GM18909 (cell line): ENCODE data around the gene PPFIA1.

Experiments used
- ATAC-seq: cut with Tn5 transposase; IDR thresholded peaks from one replicate; pipeline ENCODE4 v1.9.1; 2021; ENCODE audit warnings: mild to moderate bottlenecking; ENCODE audit not compliant: unreplicated experiment, poor library complexity

Gene PPFIA1

DNA sequence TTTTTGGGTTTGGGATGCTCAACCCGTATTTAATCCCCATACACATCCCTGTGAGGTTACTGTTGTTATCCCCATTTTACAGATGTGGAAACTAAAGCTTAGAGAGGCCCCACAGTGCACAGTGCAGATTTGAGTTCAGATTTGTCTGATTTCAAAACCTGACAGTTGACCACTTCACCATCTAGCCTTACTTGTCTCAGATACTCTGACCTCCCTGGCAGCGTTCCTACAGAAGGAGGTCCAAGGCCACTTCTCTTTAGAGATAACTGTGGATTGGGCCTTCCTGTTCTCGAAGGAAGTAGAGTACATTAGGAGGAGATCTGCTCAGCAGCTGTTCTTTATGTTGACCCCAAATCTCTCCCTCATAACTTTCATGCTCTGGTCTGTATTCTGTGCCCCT, 81.2 kb downstream of the PPFIA1 start:
- no peak for ATAC-seq

- no peak for ATAC-seq
Observed at GRCh38 chr11:70352100-70352499, 81.6 kb downstream of the PPFIA1 start.

DNA sequence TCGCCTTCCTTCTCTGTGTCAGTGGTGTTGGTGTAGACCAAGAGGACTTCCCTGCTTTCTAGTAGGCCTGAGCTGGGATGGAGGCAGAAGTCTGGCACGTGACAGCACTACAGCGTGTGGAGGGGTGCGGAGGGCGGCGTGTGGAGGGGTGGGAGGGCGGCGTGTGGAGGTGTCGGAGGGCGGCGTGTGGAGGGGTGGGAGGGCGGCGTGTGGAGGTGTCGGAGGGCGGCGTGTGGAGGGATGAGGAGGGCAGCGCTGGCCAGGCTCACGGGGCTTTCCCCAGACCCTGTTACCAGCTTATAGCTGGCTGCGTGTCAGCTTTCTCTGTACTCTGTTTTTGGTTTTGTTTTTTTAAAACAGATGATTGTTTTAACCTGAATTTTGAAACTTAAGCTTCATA, 82.1 kb downstream of the PPFIA1 start:
- no peak for ATAC-seq

DNA sequence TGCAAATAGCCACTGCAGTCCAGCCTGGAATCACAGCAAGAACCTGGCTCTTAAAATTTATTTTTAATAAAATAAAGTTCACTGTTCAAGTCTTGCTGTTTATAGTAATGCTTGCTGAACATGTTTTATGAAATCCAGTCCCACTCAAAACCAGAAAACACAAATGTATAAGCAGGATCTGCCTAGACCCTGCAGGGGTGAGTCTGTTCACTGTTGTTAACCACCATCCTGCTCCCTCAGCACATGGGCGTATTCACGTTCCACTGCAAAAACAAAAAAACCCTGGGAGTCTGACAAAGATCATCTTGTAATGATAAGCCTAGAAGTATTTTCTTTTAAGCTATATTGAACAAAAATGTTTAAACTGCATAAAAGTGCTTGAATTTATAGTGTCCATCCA, 82.8 kb downstream of the PPFIA1 start:
- no peak for ATAC-seq

- ATAC-seq: no peak
Observed at GRCh38 chr11:70353900-70354568, 83.5 kb downstream of the PPFIA1 start.

DNA sequence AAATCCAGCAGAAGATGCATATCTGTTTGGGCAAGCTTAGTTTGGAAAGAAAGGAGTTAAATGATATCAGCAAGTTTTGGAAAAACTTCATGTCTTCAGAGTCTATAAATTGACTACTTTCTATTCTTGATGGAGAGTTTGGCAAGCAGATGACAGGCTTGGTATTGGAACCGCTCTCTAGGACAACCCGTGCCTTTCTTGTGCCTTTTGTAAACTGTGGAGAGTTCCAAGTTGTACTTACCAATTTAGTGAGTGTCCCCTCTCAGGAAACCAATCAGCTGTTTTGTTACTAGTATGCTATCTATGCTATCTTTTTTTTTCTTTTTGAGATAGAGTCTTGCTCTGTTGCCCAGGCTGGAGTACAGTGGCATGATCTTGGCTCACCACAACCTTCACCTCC, 84.1 kb downstream of the PPFIA1 start:
- no peak for ATAC-seq

DNA sequence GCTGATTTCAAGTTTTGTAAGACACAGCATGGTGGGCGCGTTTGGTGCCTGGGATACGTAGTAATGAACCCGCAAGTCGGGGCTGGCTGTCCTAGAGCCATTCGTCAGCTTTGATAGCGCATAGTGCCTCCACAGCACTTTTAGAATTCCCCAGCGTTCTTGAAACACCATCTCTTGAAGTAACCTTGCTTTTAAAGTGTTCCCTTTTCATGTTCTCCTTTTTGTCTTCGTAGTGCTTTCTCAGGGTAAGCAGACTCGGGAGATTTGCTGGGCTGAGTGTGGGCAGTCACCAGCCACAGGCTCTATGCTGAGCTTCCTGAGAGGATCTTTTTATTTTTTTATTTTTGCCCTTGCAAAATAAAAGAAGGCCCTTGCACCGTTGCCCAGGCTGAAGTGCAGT, 88.3 kb downstream of the PPFIA1 start:
- no peak for ATAC-seq

DNA sequence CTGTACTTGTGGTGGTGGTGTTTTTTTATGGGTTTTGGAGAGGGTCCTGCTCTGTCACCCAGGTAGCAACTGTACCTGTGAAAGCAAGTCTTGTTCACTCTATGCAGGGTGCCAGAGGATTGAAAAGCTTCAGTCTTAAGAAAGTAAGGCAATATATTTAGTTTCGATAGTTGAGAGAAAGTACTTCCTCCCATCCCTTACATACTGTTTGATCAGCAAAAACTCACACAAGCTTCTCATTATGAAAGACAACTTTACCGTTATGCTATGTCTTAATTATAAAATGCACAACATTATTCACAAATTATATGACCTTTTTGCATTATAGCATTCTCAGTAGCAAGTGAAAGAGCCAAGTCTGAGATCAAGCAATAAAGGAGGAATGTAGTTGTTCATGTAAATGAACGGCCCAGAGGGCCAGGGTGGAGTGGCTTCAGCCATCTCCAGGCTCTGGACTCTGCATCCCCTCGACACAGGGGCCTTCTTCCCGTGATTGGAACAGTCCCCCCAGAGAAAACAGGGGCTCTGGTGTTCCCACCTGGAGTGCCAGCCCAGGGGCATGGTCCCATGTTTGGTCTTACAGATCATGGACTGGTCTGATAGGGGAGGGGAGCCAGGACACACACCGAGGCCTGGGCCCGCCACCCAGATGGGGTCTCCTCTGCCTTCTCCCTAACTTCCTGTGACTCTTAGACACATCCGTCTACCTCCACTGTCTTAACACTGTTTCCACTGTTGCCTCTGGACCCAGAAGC, 89.1 kb downstream of the PPFIA1 start:
- ATAC-seq: no peak

DNA sequence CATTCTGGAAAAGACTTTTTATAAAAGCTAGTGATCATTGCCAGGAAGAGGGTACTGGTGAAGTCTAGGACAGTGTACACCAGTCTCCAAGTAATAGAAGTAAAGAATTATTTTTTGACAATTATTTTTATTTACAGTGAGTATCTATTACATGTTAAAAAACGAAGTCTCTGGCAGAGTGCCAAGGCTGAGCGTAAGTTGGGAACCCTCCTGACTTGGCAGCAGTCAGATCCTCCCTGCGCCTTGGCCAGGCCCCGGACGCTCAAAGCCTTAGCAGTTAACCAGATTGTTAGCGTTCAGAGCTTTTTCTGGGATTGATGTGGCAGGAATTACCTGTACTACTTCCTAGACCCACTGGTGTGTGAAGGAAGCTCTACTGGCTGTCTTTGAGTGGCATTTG, 89.7 kb downstream of the PPFIA1 start:
- ATAC-seq: no peak

GRCh38 chr11:70364178-70364577, 93.7 kb downstream of the PPFIA1 start:
- ATAC-seq: no peak

- no peak for ATAC-seq
Observed at GRCh38 chr11:70364745-70365543, 94.5 kb downstream of the PPFIA1 start.

DNA sequence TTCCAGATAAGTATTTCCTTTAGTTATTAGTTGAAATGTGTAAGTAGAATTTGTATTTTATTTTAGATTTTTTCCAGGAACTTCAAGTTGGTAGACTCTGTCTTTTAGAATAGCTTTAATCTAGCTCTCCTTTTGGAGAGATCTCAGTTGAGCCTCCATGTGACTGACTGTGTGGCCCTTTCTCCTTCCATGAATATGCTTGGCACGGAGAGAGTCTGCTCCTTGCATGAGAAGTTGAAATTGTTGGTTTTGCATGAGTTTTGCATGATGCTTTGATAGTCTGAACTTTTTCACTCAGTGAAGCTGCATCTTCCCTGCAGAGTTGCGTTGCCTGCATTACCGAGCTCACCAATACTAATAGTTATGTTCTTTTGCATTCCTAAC, 95.0 kb downstream of the PPFIA1 start:
- ATAC-seq: no peak

DNA sequence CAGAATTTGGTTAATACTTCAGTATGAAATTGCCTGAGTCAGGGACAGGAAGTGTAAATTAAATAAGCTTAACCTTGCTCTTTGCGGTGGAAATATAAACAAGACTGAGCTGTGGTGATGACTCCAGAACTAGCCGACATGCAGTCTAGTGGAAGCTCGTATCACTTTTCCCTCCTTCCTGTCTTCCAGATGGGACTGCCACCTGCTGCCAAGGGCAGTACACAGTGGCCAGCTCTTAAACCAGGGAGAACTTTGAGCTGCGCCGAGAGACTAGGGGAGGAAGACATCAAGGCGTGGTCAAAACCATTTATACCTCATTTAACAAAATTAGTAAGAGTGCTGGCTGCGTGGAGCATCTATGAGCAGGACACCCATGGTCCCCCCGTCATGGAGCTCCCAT, 96.6 kb downstream of the PPFIA1 start:
- no peak for ATAC-seq

DNA sequence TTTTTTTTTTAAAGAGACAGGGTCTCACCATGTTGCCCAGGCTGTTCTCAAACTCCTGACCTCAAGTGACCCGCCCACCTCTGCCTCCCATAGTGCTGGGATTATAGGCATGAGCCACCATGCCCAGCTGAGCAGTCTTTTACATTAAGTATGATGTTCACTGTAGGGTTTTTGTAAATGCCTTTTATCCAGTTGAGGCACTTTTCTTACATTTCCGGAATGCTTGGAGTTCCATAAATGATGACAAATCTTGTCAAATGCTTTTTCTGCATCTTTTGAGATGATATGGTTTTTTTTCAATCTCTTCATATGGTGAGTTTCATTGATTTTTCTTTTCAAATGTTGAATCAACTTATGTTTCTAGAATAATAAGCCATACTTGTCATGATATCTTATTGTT, 98.5 kb downstream of the PPFIA1 start:
- ATAC-seq: no peak

GRCh38 chr11:70371241-70371640, 100.8 kb downstream of the PPFIA1 start:
- no peak for ATAC-seq

GRCh38 chr11:70372076-70372475, 101.6 kb downstream of the PPFIA1 start:
- ATAC-seq: no peak

- no peak for ATAC-seq
Observed at GRCh38 chr11:70376621-70377020, 106.1 kb downstream of the PPFIA1 start.

DNA sequence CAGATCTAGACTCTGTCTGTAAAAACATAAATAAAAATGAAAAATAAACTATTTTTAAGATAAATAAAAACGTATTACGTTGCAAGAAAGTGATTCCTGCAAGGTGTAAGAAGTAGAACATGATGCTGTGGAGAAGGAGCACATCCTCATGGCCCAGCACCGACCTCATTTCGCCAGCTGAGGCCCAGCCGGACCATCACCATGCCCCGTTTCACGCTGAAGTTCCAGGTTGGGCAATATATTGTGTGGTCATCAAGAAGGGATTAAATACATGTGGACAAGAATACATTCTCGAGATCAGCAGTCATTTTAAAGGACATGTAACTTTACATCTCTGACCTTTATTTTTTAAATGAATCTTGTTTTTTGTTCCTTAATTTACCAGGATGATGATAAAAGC, 107.2 kb downstream of the PPFIA1 start:
- ATAC-seq: no peak

GRCh38 chr11:70378506-70379134, 108.1 kb downstream of the PPFIA1 start:
- no peak for ATAC-seq

- ATAC-seq: no peak
Observed at GRCh38 chr11:70381350-70381749, 110.9 kb downstream of the PPFIA1 start.
